Left ventricle myocardium inferior (tissue), 1 donor: ENCODE results near the gene EEFSEC. TPM values are rescaled to one million over a fixed set of nuclear protein-coding genes. Genes with fewer than 3 reads are reported as not detected.

ENCODE experiments used
- DNase-seq: peaks from one replicate; pipeline ENCODE4 v3.0.0-alpha.2; 2020
- H3K27ac ChIP-seq: fragments of 200-600 bp; replicated peaks from 2 replicates; pipeline ENCODE4 v1.8.0; 2021
- H3K27me3 ChIP-seq: fragments of 200-600 bp; 2 replicates; pipeline ENCODE4 v1.8.0; 2021; ENCODE audit warnings: low read depth
- H3K36me3 ChIP-seq: fragments of 200-600 bp; 2 replicates; pipeline ENCODE4 v1.8.0; 2021
- H3K4me1 ChIP-seq: fragments of 200-600 bp; 2 replicates; pipeline ENCODE4 v1.8.0; 2021
- H3K4me3 ChIP-seq: fragments of 200-600 bp; 2 replicates; pipeline ENCODE4 v1.8.0; 2021; ENCODE audit warnings: mild to moderate bottlenecking, moderate library complexity
- H3K9me3 ChIP-seq: fragments of 200-600 bp; replicated peaks from 2 replicates; pipeline ENCODE4 v1.8.0; 2021
- CTCF ChIP-seq: fragments of 200-600 bp; IDR thresholded peaks from 2 replicates; pipeline ENCODE4 v1.8.0; 2021; ENCODE audit warnings: antibody characterized with exemption, mild to moderate bottlenecking, borderline replicate concordance
- intact Hi-C: fragments of 100-400 bp; cut with micrococcal nuclease; formaldehyde crosslinking; loops from one replicate; pipeline ENCODE4 v1.11.0; 2022
- total RNA-seq: library from RNA; stranded (reverse); fragmentation: NEBNext Ultra II Directional; extraction: Animal tissue kit (Norgen Biotek cat#: 25700); gene quantifications from one replicate; pipeline ENCODE4 v1.2.1, GENCODE V29; 2021
- donor health status: DM: no; HTN: yes; CAD: no; lungs with severe emphysema.

The EEFSEC gene
- total RNA-seq, 1 donor from 2014 or later: 23.7 TPM

DNA sequence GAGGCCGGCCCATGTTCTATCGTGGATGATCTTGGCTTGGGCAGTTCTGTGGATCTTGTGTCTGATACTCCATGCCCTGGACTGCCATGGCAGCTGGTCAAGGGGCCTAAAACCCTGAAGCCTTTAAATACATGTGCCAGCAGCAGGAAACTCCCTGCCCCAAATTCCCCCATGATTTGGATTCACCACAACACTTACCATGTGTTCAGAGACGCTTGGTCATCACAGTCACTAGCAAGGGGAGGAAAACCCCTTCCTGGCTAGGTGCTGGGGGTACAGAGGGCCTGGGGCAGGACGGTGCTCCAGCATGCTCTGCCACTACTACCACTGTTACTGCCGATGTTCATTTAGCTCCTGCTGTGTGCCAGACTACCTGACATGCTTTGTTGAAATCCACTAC, 219.0 kb downstream of the EEFSEC start:
- H3K27ac ChIP-seq: no peak overlapping the region
- H3K27me3 ChIP-seq: no peaks in the 10 kb centered on the region
- H3K4me3 ChIP-seq: no peak overlapping the region
- no peaks in the 10 kb centered on the region for H3K36me3 ChIP-seq
- intact Hi-C loops: no loop called here
- DNase-seq: no peak
- no peaks in the 10 kb centered on the region for H3K9me3 ChIP-seq
- peaks cover 39% of the 10 kb centered on the region for H3K4me1 ChIP-seq
- TF ChIP-seq CTCF: no peak

- intact Hi-C loops: no loop called here
- H3K4me3 ChIP-seq: no peak overlapping the region
- no peaks in the 10 kb centered on the region for H3K36me3 ChIP-seq
- no peaks in the 10 kb centered on the region for H3K9me3 ChIP-seq
- peaks cover 39% of the 10 kb centered on the region for H3K4me1 ChIP-seq
- H3K27ac ChIP-seq: no peak overlapping the region
- no peaks in the 10 kb centered on the region for H3K27me3 ChIP-seq
- DNase-seq: no peak
- no peak for TF ChIP-seq CTCF
Measured at GRCh38 chr3:128372707-128373533, 219.6 kb downstream of the EEFSEC start.

GRCh38 chr3:128374746-128375445, 221.6 kb downstream of the EEFSEC start:
- H3K9me3 ChIP-seq: no peaks in the 10 kb centered on the region
- peaks cover 39% of the 10 kb centered on the region for H3K4me1 ChIP-seq
- no peaks in the 10 kb centered on the region for H3K36me3 ChIP-seq
- H3K4me3 ChIP-seq: no peak overlapping the region
- no peak for DNase-seq
- intact Hi-C loops: no loop called here
- no peak overlapping the region for H3K27ac ChIP-seq
- no peak for TF ChIP-seq CTCF
- H3K27me3 ChIP-seq: no peaks in the 10 kb centered on the region

DNA sequence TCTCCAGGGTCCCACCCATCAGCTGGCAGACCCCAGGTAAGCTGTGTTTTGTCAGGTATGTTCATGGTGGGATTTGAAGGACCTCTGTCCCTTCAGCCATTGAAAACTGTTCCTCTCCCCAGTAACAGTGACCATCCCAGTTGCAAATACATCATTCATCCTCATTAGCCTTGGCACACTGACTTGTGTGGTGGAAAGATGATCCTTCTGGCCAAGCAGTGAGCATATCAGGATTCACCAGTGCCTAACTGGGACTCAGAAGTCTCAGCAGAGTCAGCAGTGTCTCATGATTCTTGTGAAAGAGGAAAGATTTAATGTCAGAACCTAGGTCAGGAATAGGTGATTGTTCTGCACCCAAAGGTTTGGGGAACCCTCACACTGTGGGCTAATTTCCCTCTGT, 223.2 kb downstream of the EEFSEC start:
- H3K4me3 ChIP-seq: no peak overlapping the region
- TF ChIP-seq CTCF: no peak
- no peak overlapping the region for H3K27ac ChIP-seq
- no peaks in the 10 kb centered on the region for H3K27me3 ChIP-seq
- intact Hi-C loops: no loop called here
- H3K36me3 ChIP-seq: no peaks in the 10 kb centered on the region
- no peak for DNase-seq
- H3K4me1 ChIP-seq: peaks cover 32% of the 10 kb centered on the region
- H3K9me3 ChIP-seq: no peaks in the 10 kb centered on the region

DNA sequence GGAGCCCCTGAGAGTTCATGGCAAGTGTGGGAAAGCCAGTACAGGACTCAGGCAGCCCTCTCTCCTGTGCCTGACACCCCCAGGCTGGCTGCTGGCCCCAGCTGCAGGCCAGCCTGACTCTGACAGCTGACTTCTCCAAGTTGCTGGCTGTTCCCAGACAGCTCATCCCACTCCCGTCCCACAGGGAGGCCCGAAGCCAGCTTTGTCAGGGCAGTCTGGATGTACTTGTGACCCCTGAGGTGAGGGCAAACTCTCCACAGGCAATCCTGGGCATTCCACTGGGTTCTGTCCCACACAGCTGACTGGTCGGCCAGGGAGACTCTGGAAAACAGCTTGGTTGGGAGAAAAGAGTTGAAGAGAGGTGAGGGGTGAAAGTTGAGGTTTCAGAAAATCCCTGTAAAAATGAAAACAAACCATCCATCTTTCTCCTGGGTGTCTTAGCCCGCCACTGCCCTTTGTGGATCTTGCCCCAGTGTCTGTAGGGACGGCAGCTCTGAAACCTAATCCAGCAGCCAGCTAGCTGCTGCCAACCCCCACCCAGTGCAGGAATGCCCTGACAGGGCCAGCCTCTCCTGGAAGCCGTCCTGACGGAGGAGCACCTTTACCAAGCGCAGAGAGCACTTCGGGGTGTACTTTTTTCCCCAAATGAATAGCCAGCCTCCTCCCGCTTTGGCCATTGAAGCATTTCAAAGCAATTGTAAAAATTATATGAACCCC, 225.5 kb downstream of the EEFSEC start:
- Histone ChIP-seq H3K36me3 (no peaks in the 10 kb centered on the region), H3K27me3 (no peaks in the 10 kb centered on the region), H3K4me1 (peaks cover 55% of the 10 kb centered on the region), H3K27ac (peak overlapping the region; percentile 82), H3K9me3 (no peaks in the 10 kb centered on the region), H3K4me3 (no peak overlapping the region)
- no peak for TF ChIP-seq CTCF
- intact Hi-C loops: no loop called here
- DNase-seq: peak; percentile 53
